HTERT RPE-1 (cell line): ENCODE measurements around the gene LTBP4.

ENCODE experiments used
- in situ Hi-C: fragments of 300-500 bp; cut with MboI; formaldehyde crosslinking; loops from 4 replicates; pipeline ENCODE4 v1.14.3; 2020; ENCODE audit warnings: low sequenced_read_pairs

The LTBP4 gene

DNA sequence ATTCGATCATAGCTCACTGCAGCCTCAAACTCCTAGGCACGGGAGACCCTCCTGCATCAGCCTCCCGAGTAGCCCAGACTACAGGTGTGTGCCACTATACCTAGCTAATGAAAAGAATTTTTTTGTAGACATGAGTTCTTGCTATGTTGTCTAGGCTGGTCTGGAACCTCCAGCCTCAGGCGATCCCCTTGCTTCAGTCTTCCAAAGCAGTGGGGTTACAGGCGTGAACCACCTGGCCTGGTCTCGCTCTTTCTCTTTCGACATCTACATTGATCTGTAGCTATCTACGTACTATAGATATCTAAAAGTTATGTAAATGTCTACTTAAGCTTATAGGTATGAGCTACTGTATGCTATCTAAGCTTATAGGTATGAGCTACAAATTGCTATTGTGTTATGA lies 56.9 kb downstream of the LTBP4 start:
- in situ Hi-C loops, result no loop called here

DNA sequence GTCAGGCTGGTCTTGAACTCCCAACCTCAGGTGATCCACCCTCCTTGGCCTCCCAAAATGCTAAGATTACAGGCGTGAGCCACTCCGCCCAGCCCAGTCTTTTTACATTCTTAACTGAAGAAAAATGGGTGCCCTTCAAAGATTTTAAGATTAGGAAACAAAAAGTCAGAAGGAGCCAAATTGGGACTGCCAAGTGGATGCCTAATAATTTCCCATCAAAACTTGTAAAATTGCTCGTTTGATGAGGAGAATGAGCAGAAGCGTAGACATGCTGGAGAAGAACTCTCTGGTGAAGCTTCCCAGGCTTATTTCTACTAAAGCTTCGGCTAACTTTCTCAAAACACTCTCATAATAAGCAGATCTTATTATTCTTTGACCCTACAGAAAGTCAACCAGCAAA lies 57.9 kb downstream of the LTBP4 start:
- in situ Hi-C loops, result no loop called here

DNA sequence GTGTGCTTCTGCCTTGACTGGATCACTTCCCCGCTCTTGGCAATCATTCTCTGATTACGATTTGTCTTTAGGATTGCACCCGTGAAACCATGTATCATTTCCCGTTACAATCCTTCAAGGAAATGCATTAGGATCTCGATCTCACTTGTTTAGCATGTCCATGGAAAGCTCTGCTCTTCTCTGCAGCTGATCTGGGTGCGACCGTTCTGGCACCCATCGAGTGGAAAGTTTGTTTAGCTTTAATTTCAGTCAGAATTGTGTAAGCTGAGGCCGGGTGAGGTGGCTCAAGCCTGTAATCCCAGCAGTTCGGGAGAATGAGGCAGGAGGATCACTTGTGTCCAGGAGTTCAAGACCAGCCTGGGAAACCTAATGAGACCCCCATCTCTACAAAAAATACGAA lies 58.4 kb downstream of the LTBP4 start:
- in situ Hi-C loops, result no loop called here

DNA sequence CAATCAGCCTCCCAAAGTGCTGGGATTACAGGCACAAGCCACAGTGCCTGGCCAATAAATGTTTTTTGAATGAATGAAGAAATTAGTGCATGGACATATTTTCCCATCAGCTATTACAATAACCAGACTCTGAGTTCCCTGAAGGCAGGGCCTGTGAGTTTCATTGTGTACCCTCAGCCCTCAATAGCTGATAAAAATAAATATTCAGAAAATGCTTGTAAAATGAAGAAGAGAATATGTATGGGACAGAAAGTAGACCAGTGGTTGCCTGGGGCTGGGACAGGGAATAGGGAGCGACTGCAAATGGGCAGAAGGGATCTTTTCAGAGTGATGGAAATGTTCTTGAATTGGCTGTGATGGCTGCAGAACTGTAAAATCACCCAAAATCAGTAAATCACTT lies 60.4 kb downstream of the LTBP4 start:
- in situ Hi-C loops, result no loop called here

DNA sequence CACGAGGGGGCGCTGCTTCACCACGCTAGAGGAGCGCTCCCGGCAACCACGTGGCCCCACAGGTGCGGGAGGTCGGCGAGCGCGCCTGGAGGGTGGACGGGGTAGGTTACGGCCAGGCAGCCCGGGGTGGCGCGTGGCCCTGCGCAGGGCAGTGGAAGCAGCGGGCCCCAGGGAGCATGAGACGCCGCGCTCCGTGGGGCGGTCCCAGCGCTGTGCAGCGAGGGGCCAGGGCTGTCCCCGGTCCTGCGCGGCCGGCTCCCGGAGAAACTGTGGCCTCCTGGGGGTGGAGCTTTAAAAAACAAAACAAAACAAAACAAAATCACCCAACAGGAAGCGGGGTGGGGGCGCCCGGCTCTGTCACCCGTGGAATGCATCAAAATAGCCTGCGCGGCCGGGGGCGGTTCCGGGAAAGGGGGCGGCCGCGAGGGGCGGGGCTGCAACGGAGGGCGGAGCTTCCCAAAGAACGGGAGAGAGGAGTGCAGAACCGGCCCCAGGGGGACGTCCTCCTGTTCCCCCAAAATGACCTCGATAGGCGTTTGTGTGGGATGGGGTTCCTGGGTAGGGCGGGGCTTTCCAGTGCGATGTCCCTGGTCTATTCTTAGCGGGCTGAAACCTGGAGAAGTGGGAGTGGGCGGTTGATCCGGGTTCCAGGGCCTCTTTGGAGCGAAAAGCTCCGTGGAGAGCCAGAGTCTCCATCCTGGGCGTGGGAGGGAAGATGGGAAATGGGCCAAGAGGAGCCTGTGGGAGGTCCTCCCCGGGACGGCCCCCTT lies 61.9 kb downstream of the LTBP4 start:
- in situ Hi-C loops, result no loop called here

DNA sequence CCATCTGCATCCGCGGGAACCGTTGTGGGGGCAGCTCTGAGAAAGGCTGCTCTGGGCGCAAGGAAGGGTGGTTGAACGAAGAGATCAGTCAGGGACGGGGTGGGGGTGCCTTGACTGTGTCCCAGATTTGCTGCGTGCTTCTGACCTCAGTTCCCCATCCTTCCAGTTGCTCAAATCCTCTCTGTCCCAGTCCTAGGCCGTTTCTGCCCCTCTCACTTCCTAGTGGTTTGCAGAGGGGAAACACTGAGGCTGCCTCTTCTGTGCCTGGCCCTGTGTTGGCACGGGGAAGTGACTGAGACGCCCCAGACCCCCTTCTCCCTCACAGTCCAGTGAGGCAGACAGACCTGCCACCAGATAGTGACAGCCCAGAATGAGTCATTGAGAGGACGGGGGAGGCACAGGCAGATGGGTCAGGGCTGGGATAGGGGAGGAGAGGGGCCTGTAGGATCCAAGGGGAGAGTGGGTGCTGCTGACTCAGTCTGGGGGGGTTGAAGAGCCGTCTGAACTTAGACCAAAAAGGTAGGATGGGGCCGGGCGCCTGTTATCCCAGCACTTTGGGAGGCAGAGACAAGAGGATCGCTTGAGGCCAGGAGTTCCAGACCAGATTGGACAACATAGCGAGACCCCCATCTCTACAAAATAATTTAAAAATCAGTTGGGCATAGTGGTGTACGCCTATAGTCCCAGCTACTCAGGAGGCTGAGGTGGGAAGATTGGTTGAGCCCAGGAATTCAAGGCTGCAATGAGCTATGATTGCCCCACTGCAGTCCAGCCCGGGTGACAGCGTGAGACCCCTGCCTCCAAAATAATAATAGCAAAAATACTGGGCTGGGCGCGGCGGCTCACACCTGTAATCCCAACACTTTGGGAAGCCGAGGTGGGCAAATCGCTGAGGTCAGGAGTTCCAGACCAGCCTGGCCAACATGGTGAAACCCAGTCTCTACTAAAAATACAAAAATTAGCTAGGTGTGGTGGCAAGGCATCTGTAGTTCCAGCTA lies 62.8 kb downstream of the LTBP4 start:
- in situ Hi-C loops, result no loop called here

DNA sequence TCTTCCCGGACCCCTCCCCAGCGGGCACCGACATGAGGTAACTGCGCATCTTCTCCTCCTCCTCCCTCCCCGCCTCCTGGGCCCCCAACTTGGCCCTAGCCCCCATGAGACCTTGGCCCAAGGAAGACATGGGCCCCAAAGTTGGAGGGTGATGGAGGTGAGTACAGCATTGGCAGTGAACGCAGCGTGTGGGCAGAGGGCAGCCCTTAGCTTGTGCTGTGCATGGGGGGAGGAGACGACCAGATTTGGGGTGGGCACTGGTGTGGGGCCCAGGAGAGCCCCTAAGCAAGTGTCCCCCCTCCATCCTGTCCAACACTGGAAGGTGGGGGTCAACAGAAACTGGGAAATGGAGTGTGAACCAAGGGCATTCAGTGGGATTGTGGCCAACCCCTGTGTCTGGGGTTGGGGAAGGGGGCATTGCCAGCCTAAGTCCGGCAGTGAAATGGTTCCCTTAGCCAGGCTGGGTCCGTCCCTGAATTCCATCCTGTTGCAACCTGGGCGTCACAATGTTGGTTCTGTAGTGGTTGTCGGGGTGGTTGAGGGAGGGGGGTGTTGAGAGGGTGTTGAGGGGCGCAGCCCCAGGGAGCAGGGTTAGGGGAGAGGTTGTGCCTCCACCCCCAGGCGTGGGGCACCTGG lies 65.8 kb downstream of the LTBP4 start:
- in situ Hi-C loops, result no loop called here

DNA sequence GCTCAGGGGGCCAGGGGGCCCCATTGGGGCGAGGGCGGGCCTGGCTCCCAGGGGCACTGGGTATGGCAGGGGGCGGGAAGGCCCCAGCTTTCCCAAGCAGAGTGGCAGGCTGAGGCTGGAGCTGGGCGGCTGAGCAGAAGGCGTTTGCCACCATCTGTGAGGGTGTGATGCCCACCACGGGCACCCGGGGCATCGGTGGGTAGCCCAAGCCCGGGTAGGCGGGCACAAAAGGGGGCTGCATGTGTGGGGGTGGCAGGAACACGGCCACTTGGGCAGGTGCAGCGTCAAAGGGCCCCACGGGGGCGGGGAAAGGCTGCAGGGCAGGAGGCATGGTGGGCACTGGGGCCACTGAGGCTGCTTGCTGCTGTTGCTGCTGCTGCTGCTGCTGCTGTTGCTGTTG lies 66.4 kb downstream of the LTBP4 start:
- in situ Hi-C loops, result no loop called here

DNA sequence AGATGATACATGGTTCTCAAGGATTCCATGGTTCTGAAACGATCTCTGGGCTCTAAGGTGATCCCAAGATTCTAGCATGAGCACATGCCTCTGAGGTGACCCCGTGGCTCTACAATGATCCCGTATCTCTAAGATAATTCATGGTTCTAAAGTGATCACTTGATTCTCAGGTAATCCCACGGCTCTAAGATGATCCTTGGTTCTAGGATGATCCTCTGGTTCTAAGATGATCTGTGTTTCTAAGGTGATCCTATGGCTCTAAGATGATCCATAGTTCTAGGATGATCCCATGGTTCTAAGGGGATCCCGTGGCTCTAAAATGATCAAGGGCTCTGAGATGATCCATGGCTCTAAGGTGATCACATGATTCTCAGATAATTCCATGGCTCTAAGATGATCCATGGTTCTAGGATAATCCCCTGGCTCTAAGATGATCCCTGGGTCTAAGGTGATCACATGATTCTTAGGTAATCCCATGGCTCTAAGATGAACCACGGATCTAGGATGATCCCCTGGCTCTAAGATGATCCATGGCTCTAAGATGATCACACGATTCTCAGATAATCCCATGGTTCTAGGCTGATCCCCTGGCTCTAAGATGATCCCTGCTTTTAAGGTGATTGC lies 67.9 kb downstream of the LTBP4 start:
- in situ Hi-C loops, result no loop called here

DNA sequence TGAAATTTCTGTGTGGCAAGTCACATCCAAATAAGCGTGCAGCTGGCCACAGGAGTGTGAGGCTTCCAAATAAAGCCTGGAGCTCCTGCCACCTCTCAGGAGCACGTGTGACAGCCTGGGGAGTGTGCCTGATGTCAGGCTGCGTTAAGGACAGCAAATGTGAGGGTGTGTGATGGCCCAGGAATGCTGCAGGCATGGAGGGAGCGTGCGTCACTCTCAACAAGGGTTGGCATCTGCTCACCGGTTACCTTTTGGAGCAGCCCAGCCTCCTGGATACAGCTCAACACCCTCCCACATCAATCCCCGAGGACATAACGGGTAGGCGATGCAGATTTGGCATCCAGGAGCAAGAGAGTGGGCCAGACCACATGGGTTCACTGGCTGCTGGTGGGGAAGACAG lies 70.2 kb downstream of the LTBP4 start:
- in situ Hi-C loops, result no loop called here

DNA sequence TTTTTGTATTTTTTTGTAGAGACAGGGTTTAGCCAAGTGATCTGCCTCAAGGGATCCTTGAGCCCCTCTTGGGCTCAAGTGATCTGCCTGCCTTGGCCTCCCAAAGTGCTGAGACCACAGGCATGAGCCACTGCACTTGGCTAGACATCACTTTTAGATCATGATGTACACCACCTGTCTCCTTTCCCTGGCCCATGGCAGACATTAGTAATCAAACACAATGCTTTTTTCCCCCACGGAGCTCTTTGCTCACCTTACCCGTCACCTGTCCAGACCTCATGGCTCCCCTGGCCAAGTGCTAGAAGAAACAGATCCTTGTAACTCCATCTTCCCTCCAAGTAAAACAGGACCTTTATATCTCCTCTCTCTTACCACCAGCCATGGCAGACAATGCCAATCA lies 70.9 kb downstream of the LTBP4 start:
- in situ Hi-C loops, result no loop called here

DNA sequence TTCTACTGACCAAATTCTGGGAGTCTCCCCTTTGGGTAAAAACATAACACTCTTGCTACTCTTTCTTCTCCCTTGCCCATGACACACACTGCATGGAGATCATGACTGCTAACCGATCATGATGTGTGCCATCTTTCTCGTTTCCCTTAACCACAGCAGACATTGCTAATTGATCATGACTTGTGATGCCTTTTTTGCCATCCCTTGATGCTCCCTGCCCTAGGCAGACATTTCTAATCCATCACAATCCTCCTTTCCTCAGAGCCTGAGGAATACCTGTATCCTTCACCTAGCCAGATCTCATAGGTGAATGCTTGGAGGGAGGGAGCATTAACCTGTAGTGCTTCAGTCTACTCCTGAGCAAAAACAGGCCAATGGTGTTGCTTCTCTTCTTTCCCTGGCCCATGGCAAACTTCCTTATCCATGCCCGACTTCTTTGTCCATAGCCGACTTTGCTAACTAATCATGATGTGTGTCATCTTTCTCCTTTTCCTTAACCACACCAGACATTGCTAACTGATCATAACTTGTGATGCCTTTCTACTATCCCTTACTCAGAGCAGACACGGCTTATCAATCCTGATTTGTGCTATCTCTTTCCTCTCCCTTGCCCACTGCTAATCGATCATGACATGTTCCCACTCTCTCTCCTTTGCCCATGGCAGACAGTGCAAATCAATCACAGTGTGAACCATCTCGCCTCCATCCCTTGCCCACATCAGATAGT lies 71.6 kb downstream of the LTBP4 start:
- in situ Hi-C loops, result no loop called here

DNA sequence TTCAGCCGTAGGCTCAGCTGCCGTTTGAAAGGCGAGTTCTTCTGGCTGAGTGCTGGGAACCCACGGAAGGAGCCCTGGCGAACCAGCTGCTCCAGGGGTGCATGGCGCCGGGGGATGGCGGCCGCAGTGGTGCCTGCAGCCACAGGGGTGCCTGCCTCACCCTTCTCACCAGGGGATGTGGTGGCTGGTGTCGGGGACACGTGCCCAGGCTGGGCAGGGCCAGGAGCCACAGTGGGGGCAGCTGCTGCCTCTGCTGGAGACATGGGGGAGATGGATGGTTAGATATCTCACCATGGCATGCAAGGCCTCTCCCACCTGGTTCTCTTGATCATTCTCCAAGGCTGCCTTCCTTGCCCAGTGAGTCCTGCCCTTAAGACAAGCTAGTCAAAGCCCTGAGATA lies 72.2 kb downstream of the LTBP4 start:
- in situ Hi-C loops, result no loop called here

DNA sequence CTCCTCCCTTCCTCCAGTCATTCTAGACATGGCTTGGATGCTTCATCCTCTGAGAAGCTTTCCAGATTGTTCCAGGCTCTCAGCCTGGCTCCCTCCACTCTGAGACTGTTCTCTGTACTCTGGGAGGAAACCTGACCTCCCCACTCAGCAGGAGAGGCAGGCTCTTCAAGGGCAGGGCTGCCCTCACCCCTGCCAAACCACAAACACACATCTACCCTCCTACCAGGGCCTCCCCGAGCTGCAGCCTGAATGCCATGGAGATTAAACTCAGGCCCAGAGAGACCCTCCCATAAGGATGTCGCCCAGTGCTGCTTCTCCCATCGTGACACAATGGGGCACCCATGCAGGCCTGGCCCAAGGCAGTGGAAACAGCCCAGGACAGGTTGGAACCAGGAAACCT lies 73.1 kb downstream of the LTBP4 start:
- in situ Hi-C loops, result no loop called here

DNA sequence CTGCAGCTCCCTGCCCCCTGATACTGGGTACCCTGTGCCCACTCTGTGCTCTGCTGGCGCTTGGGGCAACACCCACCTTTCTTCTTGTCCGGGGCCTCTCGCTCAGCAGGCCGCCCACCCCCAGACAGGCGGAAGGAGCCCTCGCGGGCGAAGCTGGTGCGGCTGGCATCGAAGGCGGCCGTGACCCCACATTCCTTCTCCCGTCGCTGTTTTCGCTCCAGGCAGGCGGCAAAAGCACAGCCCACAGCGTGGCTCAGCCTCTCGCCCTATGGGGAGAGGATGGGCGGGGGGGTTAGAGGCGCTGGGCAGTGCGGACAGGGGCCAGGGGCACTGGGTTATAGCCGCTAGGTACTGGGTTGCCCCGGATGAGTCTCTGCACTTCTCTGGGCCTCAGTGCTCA lies 76.0 kb downstream of the LTBP4 start:
- in situ Hi-C loops, result no loop called here
